ENCODE results near the gene GPC6. TPM values are rescaled to one million over a fixed set of nuclear protein-coding genes. Genes with fewer than 3 reads are reported as not detected.

Gene GPC6
- total RNA-seq, 1 donor from 2014 or later: not detected

- Mint-ChIP-seq H3K27ac (no peak overlapping the region), H3K27me3 (no peaks in the 10 kb centered on the region), H3K4me3 (no peak overlapping the region), H3K36me3 (ENCODE audit: low read depth) (no peaks in the 10 kb centered on the region), H3K9me3 (peaks cover 2% of the 10 kb centered on the region), H3K4me1 (no peaks in the 10 kb centered on the region)
- intact Hi-C loops (cut with micrococcal nuclease): no loop called here
- ChIA-PET POLR2A (no interaction called here), CTCF (no interaction called here)
- TF ChIP-seq CTCF (IDR thresholded peaks at IDR 0.05): no peak
- DNase-seq (no peak), ATAC-seq (ENCODE audit: low read depth) (no peak)
Measured at GRCh38 chr13:93248627-93249047, 22.0 kb downstream of the GPC6 start.

- Mint-ChIP-seq H3K27me3 (no peaks in the 10 kb centered on the region), H3K4me3 (no peak overlapping the region), H3K27ac (no peak overlapping the region), H3K4me1 (no peaks in the 10 kb centered on the region), H3K36me3 (ENCODE audit: low read depth) (no peaks in the 10 kb centered on the region), H3K9me3 (peaks cover 2% of the 10 kb centered on the region)
- ChIA-PET CTCF (no interaction called here), POLR2A (no interaction called here)
- DNase-seq (no peak), ATAC-seq (ENCODE audit: low read depth) (no peak)
- TF ChIP-seq CTCF (IDR thresholded peaks at IDR 0.05): no peak
- intact Hi-C loops (cut with micrococcal nuclease): no loop called here
Measured at GRCh38 chr13:93249364-93250306, 23.0 kb downstream of the GPC6 start.

DNA sequence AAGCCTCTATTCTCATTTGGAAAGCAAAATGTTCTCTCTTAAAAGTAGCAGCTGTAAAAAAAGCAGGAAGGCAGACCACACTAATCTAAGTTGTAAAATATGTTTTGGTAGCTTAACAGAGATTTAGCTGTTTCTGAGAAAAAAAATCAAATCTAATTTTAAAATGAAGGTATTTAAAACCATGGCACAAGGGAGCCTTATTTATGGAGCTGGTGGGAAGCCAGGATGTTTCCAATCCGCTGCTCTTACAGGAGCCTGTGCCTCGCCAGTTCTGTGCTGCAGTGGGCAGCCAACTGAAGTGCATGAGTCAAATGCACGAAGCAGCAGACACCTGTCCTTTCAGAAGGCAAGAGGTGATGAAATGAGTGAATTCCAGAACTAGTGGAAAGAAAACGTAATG lies 28.2 kb downstream of the GPC6 start:
- POLR2A ChIA-PET: no interaction called here
- Mint-ChIP-seq H3K4me3 (no peak overlapping the region), H3K36me3 (ENCODE audit: low read depth) (no peaks in the 10 kb centered on the region), H3K27me3 (no peaks in the 10 kb centered on the region), H3K4me1 (no peaks in the 10 kb centered on the region), H3K9me3 (peaks cover 4% of the 10 kb centered on the region), H3K27ac (no peak overlapping the region)
- DNase-seq: no peak
- CTCF ChIA-PET: no interaction called here
- TF ChIP-seq CTCF (IDR thresholded peaks at IDR 0.05): no peak
- intact Hi-C loops (cut with micrococcal nuclease): no loop called here
- ATAC-seq (ENCODE audit: low read depth): no peak

DNA sequence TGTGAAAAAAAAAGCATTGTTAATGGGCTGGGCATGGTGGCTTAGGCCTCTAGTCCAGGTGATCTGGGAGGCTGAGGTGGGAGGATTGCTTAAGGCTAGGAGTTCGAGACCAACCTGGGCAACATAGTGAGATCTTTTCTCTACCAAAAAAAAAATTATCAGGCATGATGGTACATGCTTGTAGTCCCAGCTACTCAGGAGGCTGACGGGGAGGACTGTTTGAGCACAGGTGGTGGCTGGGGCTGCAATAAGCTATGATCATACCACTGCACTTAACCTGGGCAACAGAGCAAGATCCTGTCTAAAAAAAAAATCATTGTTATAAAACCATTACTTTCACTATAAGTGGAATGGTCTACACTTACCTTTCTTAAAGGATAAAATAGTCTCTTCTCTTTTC lies 30.4 kb downstream of the GPC6 start:
- DNase-seq (no peak), ATAC-seq (ENCODE audit: low read depth) (no peak)
- intact Hi-C loops (cut with micrococcal nuclease): no loop called here
- H3K36me3 Mint-ChIP-seq (ENCODE audit: low read depth): no peaks in the 10 kb centered on the region
- H3K9me3 Mint-ChIP-seq: peaks cover 2% of the 10 kb centered on the region
- H3K27ac Mint-ChIP-seq: no peak overlapping the region
- no peak overlapping the region for H3K4me3 Mint-ChIP-seq
- ChIA-PET POLR2A (no interaction called here), CTCF (no interaction called here)
- TF ChIP-seq CTCF (IDR thresholded peaks at IDR 0.05): no peak
- H3K4me1 Mint-ChIP-seq: no peaks in the 10 kb centered on the region
- no peaks in the 10 kb centered on the region for H3K27me3 Mint-ChIP-seq

DNA sequence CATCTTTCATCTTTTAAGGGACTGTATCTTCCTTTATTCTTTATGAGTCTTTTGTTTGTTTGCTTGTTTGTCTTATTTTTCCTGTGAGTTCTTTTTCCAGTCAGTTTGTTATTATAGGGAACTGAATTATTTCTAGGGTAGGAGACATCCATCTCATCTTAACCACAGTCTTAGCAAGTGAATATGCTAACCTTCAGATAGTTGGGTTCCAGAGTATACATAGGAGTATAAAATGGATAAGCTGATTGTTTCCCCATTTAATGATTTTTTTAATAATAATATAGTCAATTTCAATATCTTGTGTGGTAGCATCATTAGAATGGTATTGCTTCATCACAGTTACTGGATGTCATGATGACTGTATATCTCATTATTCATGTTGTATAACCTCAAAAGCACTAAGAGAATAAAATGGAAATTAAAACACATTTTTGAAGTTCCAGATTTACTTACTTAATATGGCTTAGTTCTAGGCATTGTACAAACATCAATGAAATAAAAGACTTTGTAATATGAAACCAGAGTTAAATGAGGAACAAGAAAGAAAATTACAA lies 33.0 kb downstream of the GPC6 start:
- Mint-ChIP-seq H3K9me3 (peaks cover 2% of the 10 kb centered on the region), H3K36me3 (ENCODE audit: low read depth) (no peaks in the 10 kb centered on the region), H3K4me3 (no peak overlapping the region), H3K27me3 (no peaks in the 10 kb centered on the region), H3K27ac (no peak overlapping the region), H3K4me1 (no peaks in the 10 kb centered on the region)
- DNase-seq (no peak), ATAC-seq (ENCODE audit: low read depth) (no peak)
- ChIA-PET CTCF (no interaction called here), POLR2A (no interaction called here)
- no peak for TF ChIP-seq CTCF (IDR thresholded peaks at IDR 0.05)
- intact Hi-C loops (cut with micrococcal nuclease): no loop called here
